ENCODE data around the gene CDC5L. TPM values are rescaled to one million over a fixed set of nuclear protein-coding genes. Genes with fewer than 3 reads are reported as not detected.
"Not testable (repeated sequence)": the region's sequence is repeated elsewhere in the genome, so short reads cannot be mapped to it uniquely, and the experiment has no call there.

The CDC5L gene
- polyA plus RNA-seq (2013, experiment 1 of 2): 21.5 TPM
- 23.1 TPM for polyA plus RNA-seq (2013, experiment 2 of 2)

DNA sequence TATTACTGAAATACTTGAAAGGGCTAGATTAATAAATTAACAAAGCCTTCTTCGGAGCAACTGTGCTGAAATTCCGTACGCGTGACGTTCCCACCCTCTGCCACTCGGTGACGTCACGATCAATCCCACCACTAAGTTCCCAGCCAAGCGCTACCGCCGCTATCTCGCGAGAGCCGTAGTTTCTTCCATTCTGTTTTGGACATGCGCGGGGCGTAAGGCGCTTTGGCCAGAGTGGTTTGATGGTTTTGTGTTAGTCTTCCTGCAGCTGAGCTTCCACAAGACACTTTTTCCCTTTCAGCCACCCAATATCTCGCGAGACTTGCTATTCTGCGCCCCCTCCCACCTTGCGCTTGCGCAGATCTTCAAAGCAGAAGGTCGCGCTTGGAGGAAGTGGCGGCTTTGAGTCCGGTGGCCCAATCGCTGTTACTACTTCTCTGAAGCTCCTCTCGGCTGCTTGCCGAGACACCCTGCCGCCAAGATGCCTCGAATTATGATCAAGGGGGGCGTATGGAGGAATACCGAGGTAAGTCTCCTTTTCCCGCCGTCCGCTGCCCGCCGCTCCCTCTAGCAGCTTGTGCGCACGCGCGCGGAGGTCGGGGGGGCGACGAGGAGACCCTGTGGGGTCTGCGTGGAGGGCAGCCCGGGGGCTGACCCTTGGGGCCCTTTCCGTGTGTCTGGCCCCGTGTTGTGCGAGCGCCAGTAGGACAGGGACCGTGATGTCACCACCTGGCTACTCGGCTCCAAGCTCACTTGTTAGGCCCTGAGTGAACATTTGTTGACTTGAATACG lies at the start of gene CDC5L:
Gene CDC5L (plus strand): TSS at position 361 of the 789 bp plus-strand sequence. CDS start 118 bp downstream, at position 479.
- Histone ChIP-seq H3K4me1 (ENCODE audit: control insufficient read depth, insufficient read depth, low read length, poor library complexity, severe bottlenecking) (peaks cover 8% of the 10 kb centered on the region), H3K36me3 (ENCODE audit: control insufficient read depth, insufficient read depth, low read length) (peaks cover 21% of the 10 kb centered on the region), H3K9me3 (ENCODE audit: control insufficient read depth, low read length) (no peaks in the 10 kb centered on the region), H3K27ac (ENCODE audit: low read depth, low read length, severe bottlenecking) (peak within 1 kb of the TSS; percentile 99), H3K4me3 (ENCODE audit: extremely low read depth, insufficient read depth, low read length, poor library complexity, severe bottlenecking) (peak within 1 kb of the TSS; percentile 76)
- 1% methylated on average over 32 to 36 of the region's 56 CpGs for WGBS, 2 experiments (ENCODE audit: insufficient coverage in 2 of 2)

DNA sequence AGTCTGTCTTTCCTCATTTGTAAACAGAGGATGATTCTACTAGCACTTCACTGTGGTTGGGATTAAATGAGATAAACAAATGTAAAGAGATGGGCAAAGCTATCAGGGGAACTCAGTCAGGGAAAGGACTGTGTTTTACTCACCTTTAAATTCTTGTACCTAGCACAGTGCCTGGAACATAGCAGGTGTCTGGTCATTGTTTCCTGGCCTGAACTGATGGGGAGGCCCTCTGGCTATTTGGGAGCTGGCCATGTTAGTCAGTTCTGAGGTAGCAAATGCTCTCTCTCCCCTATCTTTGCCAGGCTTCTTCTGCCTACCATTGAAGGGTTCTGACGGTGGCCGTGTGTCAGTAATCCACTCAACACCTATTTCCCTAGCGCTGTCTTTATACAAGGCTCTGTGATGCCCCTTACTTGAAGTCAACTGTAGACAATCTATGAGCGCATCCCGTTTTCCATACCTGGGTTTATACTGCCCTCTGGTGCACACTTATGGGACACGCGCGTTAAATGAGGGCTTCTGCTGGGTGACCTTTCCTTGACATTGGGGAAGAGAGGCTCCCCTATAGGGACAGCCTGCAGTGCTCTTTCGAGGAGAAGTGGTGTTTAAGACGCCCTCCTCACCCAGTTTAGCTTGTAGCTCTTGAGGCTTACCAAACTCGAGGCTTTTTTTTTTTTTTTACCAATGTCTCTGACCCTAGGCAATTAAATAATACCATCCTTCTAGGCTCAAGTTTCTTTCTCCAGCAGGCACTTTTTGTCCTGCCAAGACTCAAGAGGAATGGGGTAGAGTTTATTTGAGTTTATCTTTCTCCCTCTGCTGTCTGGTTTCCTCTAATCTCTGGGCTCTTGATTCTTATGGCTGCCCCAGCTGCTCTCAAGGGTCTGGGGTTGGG lies 49.0 kb upstream of the CDC5L start:
- Histone ChIP-seq H3K4me1 (ENCODE audit: control insufficient read depth, insufficient read depth, low read length, poor library complexity, severe bottlenecking) (no peaks in the 10 kb centered on the region), H3K36me3 (ENCODE audit: control insufficient read depth, insufficient read depth, low read length) (no peaks in the 10 kb centered on the region), H3K9me3 (ENCODE audit: control insufficient read depth, low read length) (no peaks in the 10 kb centered on the region), H3K4me3 (ENCODE audit: extremely low read depth, insufficient read depth, low read length, poor library complexity, severe bottlenecking) (no peak overlapping the region), H3K27ac (ENCODE audit: low read depth, low read length, severe bottlenecking) (no peak overlapping the region)
- WGBS, 2 experiments (ENCODE audit: insufficient coverage in 2 of 2): 3 to 4% methylated on average over 9 to 11 of the region's 11 CpGs

DNA sequence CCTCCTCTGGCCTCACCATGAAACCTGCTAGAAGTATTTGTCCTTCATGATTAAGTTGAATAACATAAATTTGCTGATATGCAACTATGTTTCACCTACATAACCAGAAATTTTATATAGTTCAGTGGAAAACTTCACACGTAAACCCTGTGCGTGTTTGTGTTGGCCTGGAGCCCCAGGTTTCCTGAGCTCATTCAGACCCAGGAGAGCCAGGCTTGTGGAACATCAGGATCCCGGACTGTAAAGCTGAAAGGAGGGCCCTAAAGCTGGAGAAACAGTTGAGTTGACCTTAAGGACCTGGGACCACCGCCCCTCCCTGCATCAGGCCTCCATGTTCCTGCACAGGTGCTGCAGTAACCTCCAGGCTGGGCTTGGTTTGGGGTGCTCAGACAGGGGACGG lies 48.2 kb upstream of the CDC5L start:
- Histone ChIP-seq H3K36me3 (ENCODE audit: control insufficient read depth, insufficient read depth, low read length) (no peaks in the 10 kb centered on the region), H3K4me1 (ENCODE audit: control insufficient read depth, insufficient read depth, low read length, poor library complexity, severe bottlenecking) (no peaks in the 10 kb centered on the region), H3K9me3 (ENCODE audit: control insufficient read depth, low read length) (no peaks in the 10 kb centered on the region), H3K4me3 (ENCODE audit: extremely low read depth, insufficient read depth, low read length, poor library complexity, severe bottlenecking) (no peak overlapping the region), H3K27ac (ENCODE audit: low read depth, low read length, severe bottlenecking) (no peak overlapping the region)
- WGBS, 2 experiments (ENCODE audit: insufficient coverage in 2 of 2): 85 to 92% methylated on average over 4 to 5 of the region's 5 CpGs

DNA sequence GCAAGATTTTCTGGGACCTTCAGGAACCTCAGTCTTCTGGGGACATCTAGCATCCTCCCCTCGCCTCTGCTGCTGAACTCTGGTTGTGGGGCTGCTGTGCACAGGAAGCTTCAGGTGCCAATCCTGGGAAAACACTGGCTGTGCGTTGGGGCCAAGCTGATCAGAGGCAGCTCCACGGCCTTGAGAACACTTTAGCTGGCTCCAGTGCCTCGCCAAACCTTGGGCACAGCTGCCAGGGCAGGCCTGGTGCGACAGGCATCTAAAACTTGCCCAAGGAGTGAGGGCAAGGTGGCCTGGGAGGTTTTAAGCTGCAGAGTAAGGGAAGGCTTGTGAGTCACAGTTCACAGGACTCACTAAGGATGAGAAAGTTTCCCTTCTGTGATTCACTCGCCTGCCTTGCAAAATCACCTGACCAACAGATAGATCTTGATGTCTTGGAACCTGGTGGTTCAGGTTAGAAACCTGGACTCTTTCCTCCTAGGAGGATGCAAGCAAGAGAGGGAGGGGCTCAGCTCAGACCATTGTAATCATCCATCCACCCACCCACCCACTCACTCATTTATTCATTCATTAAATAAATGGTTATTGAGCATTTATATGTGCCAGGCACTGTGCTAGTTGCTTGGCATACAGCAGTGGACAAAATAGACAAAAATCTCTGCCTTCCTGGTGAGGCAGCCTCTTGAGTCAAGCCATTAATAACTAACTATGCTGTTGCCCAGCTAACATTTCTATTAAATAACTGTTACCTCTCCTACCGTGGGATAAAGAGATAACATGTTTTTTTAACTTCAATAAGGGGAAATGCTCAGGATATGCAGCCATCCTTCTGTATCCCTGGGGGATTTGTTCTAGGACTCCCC lies 47.5 kb upstream of the CDC5L start:
- Histone ChIP-seq H3K36me3 (ENCODE audit: control insufficient read depth, insufficient read depth, low read length) (no peaks in the 10 kb centered on the region), H3K4me3 (ENCODE audit: extremely low read depth, insufficient read depth, low read length, poor library complexity, severe bottlenecking) (no peak overlapping the region), H3K27ac (ENCODE audit: low read depth, low read length, severe bottlenecking) (no peak overlapping the region), H3K9me3 (ENCODE audit: control insufficient read depth, low read length) (no peaks in the 10 kb centered on the region), H3K4me1 (ENCODE audit: control insufficient read depth, insufficient read depth, low read length, poor library complexity, severe bottlenecking) (no peaks in the 10 kb centered on the region)
- WGBS, 2 experiments (ENCODE audit: insufficient coverage in 2 of 2): 72 to 74% methylated on average over 5 to 6 of the region's 7 CpGs

DNA sequence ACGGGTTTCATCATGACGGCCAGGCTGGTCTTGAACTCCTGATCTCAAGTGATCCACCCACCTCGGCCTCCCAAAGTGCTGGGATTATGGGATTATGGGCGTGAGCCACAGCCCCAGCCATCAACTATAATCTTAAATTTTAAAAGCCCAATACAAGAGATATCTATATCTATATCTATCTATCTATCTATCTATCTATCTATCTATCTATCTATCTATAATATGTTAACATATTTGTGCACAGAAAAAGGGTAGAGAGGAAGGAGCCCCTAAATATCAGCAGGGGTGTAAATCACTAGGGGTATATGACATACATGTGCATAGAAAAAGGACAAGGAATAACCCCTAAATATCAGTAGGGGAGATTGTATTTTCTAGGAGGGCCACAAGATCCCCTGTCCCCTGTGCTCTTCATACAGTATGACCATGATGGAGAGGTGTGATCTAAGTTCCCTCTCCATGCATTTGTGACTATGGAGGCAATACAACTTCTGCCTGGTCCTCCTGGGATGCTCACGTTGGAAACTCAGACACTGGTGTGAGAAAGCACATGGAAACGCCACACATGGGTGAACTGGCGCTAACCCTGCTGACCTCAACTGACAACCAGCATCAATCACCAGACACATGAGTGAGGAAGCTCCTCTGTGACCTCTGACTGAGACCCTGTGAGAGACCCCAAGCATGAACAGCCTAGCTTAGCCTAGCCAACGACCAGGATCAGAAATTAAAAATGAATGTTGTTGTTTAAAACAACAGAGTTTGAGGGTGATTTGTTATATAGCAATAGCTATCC lies 46.2 kb upstream of the CDC5L start:
- Histone ChIP-seq H3K4me1 (ENCODE audit: control insufficient read depth, insufficient read depth, low read length, poor library complexity, severe bottlenecking) (no peaks in the 10 kb centered on the region), H3K4me3 (ENCODE audit: extremely low read depth, insufficient read depth, low read length, poor library complexity, severe bottlenecking) (no peak overlapping the region), H3K27ac (ENCODE audit: low read depth, low read length, severe bottlenecking) (no peak overlapping the region), H3K9me3 (ENCODE audit: control insufficient read depth, low read length) (no peaks in the 10 kb centered on the region), H3K36me3 (ENCODE audit: control insufficient read depth, insufficient read depth, low read length) (no peaks in the 10 kb centered on the region)
- 82 to 88% methylated on average over 3 to 7 of the region's 8 CpGs for WGBS, 2 experiments (ENCODE audit: insufficient coverage in 2 of 2)

DNA sequence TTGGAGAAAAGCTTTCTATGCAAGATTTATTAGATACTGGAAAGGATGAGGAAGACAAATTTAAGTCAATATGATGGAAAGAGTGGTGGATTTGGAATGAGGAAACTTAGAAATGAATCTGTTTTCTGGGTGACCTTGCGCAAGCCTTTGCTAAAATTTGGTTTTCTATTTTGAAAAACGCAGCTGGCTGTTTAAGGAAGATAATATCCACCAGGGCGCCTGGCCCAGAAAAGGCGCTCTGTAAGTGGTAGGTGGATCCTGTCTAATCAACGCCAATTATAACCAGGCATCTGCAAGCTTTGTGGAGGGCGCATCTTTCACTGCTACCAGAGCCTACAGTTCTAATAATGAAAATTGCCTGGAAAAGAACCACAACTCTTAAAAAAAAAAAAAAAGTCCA lies 45.5 kb upstream of the CDC5L start:
- no peaks in the 10 kb centered on the region for H3K36me3 ChIP-seq (ENCODE audit: control insufficient read depth, insufficient read depth, low read length)
- 88 to 97% methylated on average over 2 to 5 of the region's 6 CpGs for WGBS, 2 experiments (ENCODE audit: insufficient coverage in 2 of 2)
- H3K4me1 ChIP-seq (ENCODE audit: control insufficient read depth, insufficient read depth, low read length, poor library complexity, severe bottlenecking): no peaks in the 10 kb centered on the region
- H3K27ac ChIP-seq (ENCODE audit: low read depth, low read length, severe bottlenecking): no peak overlapping the region
- no peak overlapping the region for H3K4me3 ChIP-seq (ENCODE audit: extremely low read depth, insufficient read depth, low read length, poor library complexity, severe bottlenecking)
- no peaks in the 10 kb centered on the region for H3K9me3 ChIP-seq (ENCODE audit: control insufficient read depth, low read length)

DNA sequence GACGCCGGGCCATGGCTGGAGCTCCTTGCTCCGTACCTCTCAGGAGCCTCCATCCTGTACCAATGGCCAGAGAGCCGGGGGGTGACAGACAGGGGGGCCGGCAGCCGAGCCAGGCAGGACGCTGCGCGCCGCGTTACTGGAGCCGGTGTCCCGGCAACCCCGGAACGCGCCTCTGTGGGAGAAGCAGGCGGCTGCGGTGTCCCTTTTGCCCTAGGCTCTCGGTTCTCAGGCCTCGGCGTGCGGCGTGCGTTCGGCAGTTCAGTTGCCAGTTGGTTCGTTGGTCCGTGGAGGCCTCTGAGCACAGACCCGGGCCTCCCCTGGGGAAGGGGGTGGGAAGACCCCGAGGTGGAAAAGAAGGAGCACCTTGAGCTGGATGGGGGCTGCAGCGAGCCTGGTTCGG lies 45.0 kb upstream of the CDC5L start, which contains the start of gene SPATS1:
Gene SPATS1 (plus strand): TSS at position 162 of the 400 bp plus-strand sequence. CDS start 446 bp downstream, outside the sequence.
- Histone ChIP-seq H3K4me1 (ENCODE audit: control insufficient read depth, insufficient read depth, low read length, poor library complexity, severe bottlenecking) (no peaks in the 10 kb centered on the region), H3K27ac (ENCODE audit: low read depth, low read length, severe bottlenecking) (no peak within 1 kb of the TSS), H3K4me3 (ENCODE audit: extremely low read depth, insufficient read depth, low read length, poor library complexity, severe bottlenecking) (no peak within 1 kb of the TSS), H3K9me3 (ENCODE audit: control insufficient read depth, low read length) (no peaks in the 10 kb centered on the region), H3K36me3 (ENCODE audit: control insufficient read depth, insufficient read depth, low read length) (no peaks in the 10 kb centered on the region)
- 65 to 72% methylated on average over 26 to 29 of the region's 31 CpGs for WGBS, 2 experiments (ENCODE audit: insufficient coverage in 2 of 2)

DNA sequence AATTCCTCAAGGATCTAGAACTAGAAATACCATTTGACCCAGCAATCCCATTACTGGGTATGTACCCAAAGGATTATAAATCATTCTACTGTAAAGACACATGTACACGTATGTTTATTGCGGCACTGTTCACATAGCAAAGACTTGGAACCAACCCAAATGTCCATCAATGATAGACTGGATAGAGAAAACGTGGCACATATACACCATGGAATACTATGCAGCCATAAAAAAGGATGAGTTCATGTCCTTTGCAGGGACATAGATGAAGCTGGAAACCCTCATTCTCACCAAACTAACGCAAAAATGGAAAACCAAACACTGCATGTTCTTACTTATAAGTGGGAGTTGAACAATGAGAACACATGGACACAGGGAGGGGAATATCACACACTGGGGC lies 40.7 kb upstream of the CDC5L start:
- H3K36me3 ChIP-seq (ENCODE audit: control insufficient read depth, insufficient read depth, low read length); H3K27ac ChIP-seq (ENCODE audit: low read depth, low read length, severe bottlenecking); H3K4me3 ChIP-seq (ENCODE audit: extremely low read depth, insufficient read depth, low read length, poor library complexity, severe bottlenecking); H3K4me1 ChIP-seq (ENCODE audit: control insufficient read depth, insufficient read depth, low read length, poor library complexity, severe bottlenecking); H3K9me3 ChIP-seq (ENCODE audit: control insufficient read depth, low read length): not testable (repeated sequence)
- WGBS, 2 experiments (ENCODE audit: insufficient coverage in 2 of 2): 100% methylated on average over 2 of the region's 4 CpGs; no CpG with 5 or more reads in 1 of the 2 experiments

DNA sequence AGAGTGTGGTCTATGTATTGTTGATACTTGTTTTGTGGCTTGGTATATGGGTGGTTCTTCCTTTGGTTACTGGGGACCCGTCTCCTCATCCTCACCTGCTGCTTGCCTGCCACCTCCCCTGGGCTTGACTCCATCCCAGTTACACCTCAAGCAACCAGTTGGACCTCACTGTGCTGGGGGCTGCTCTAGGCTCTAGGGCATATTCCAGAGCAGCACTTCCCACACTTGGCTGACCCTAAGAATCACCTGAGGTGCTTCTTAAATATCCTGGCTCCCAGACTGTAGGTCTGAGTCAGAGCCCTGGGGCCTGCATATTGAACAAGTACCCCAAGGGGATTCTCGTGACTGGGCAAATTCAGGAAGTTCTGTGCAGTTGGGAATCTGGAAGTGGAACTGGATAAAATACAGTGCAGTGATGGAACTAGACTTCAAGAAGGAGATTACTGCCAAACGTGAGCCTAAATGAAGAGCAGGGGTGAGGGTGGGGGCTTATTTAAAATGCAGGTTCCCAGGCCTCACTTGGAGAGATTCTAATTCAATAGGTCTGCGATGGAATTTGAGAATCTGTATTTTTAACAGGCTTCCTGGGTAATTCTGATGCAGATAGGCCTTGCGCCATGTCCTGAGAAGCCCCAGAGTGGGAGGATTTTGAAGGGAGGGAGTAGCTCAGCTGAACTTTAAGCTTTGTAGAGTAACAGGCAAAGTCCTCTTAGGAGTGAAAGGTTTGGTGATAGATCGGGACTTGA lies 37.4 kb upstream of the CDC5L start:
- Histone ChIP-seq H3K9me3 (ENCODE audit: control insufficient read depth, low read length) (no peaks in the 10 kb centered on the region), H3K36me3 (ENCODE audit: control insufficient read depth, insufficient read depth, low read length) (no peaks in the 10 kb centered on the region), H3K27ac (ENCODE audit: low read depth, low read length, severe bottlenecking) (no peak overlapping the region), H3K4me1 (ENCODE audit: control insufficient read depth, insufficient read depth, low read length, poor library complexity, severe bottlenecking) (no peaks in the 10 kb centered on the region), H3K4me3 (ENCODE audit: extremely low read depth, insufficient read depth, low read length, poor library complexity, severe bottlenecking) (no peak overlapping the region)
- 66 to 69% methylated on average over 5 to 6 of the region's 6 CpGs for WGBS, 2 experiments (ENCODE audit: insufficient coverage in 2 of 2)

Measured in mesodermal cell (in vitro differentiated cells).